ENCODE measurements around the gene CHST7. TPM values are rescaled to one million over a fixed set of nuclear protein-coding genes. Genes with fewer than 3 reads are reported as not detected.
A peak's percentile ranks its signal among the peaks of the same experiment; 100 is the strongest.
"Not testable (repeated sequence)": the region's sequence is repeated elsewhere in the genome, so short reads cannot be mapped to it uniquely, and the experiment has no call there.

The CHST7 gene
- 47.2 and 55.7 TPM in 2 replicates for total RNA-seq (2014; rRNA removed; shearing (Covaris generic))

GRCh38 chrX:46573331-46573891, at the start of gene CHST7:
TSS of gene CHST7 (plus strand) at chrX:46573765. CDS start at chrX:46573932, 167 bp downstream.
- H3K4me3 ChIP-seq (ENCODE audit: insufficient read depth, low read depth, low read length), result peak within 1 kb of the TSS; percentile 72
- peaks cover 13% of the 10 kb centered on the region for H3K27me3 ChIP-seq (ENCODE audit: control insufficient read depth, insufficient read depth, low read length)
- peak; percentile 85 for DNase-seq
- no peaks in the 10 kb centered on the region; the same call in 1 of the 2 replicates for H3K36me3 ChIP-seq (replicated peaks; ENCODE audit: control insufficient read depth, insufficient read depth, low read length)

GRCh38 chrX:46528640-46529039, 44.9 kb upstream of the CHST7 start:
- DNase-seq; H3K4me3 ChIP-seq (ENCODE audit: insufficient read depth, low read depth, low read length); H3K36me3 ChIP-seq (replicated peaks; ENCODE audit: control insufficient read depth, insufficient read depth, low read length); H3K27me3 ChIP-seq (ENCODE audit: control insufficient read depth, insufficient read depth, low read length): not testable (repeated sequence)

GRCh38 chrX:46529740-46530403, 43.7 kb upstream of the CHST7 start:
- not testable (repeated sequence) for H3K4me3 ChIP-seq (ENCODE audit: insufficient read depth, low read depth, low read length); DNase-seq; H3K27me3 ChIP-seq (ENCODE audit: control insufficient read depth, insufficient read depth, low read length); H3K36me3 ChIP-seq (replicated peaks; ENCODE audit: control insufficient read depth, insufficient read depth, low read length)

- DNase-seq; H3K4me3 ChIP-seq (ENCODE audit: insufficient read depth, low read depth, low read length); H3K27me3 ChIP-seq (ENCODE audit: control insufficient read depth, insufficient read depth, low read length); H3K36me3 ChIP-seq (replicated peaks; ENCODE audit: control insufficient read depth, insufficient read depth, low read length): not testable (repeated sequence)
These were observed 43.1 kb upstream of the CHST7 start for GRCh38 chrX:46530404-46530908.

GRCh38 chrX:46531442-46531841, 42.1 kb upstream of the CHST7 start:
- DNase-seq, result no peak
- Histone ChIP-seq H3K36me3 (replicated peaks; ENCODE audit: control insufficient read depth, insufficient read depth, low read length) (no peaks in the 10 kb centered on the region), H3K4me3 (ENCODE audit: insufficient read depth, low read depth, low read length) (no peak overlapping the region), H3K27me3 (ENCODE audit: control insufficient read depth, insufficient read depth, low read length) (no peaks in the 10 kb centered on the region)

GRCh38 chrX:46543441-46543840, 30.1 kb upstream of the CHST7 start:
- DNase-seq, result no peak
- Histone ChIP-seq H3K27me3 (ENCODE audit: control insufficient read depth, insufficient read depth, low read length) (no peaks in the 10 kb centered on the region), H3K4me3 (ENCODE audit: insufficient read depth, low read depth, low read length) (no peak overlapping the region), H3K36me3 (replicated peaks; ENCODE audit: control insufficient read depth, insufficient read depth, low read length) (peaks cover 4% of the 10 kb centered on the region)

- peak overlapping the region; percentile 86 for H3K4me3 ChIP-seq (ENCODE audit: insufficient read depth, low read depth, low read length)
- DNase-seq; H3K27me3 ChIP-seq (ENCODE audit: control insufficient read depth, insufficient read depth, low read length); H3K36me3 ChIP-seq (replicated peaks; ENCODE audit: control insufficient read depth, insufficient read depth, low read length): not testable (repeated sequence)
These were observed 29.0 kb upstream of the CHST7 start for GRCh38 chrX:46544527-46544926.

- peak within 1 kb of the TSS; percentile 86 for H3K4me3 ChIP-seq (ENCODE audit: insufficient read depth, low read depth, low read length)
- peak; percentile 89 for DNase-seq
- peaks cover 4% of the 10 kb centered on the region for H3K36me3 ChIP-seq (replicated peaks; ENCODE audit: control insufficient read depth, insufficient read depth, low read length)
- H3K27me3 ChIP-seq (ENCODE audit: control insufficient read depth, insufficient read depth, low read length), result no peaks in the 10 kb centered on the region
These were observed 28.2 kb upstream of the CHST7 start, which contains the start of gene ZNF674 for GRCh38 chrX:46545111-46546005. TSS of gene ZNF674 (minus strand) at chrX:46545421. CDS start at chrX:46542087, 3,334 bp downstream.

- no peak for DNase-seq
- H3K27me3 ChIP-seq (ENCODE audit: control insufficient read depth, insufficient read depth, low read length), result no peaks in the 10 kb centered on the region
- H3K36me3 ChIP-seq (replicated peaks; ENCODE audit: control insufficient read depth, insufficient read depth, low read length), result peaks cover 4% of the 10 kb centered on the region
- H3K4me3 ChIP-seq (ENCODE audit: insufficient read depth, low read depth, low read length), result no peak overlapping the region
These were observed 25.7 kb upstream of the CHST7 start for GRCh38 chrX:46547857-46548256.

GRCh38 chrX:46549914-46550313, 23.7 kb upstream of the CHST7 start:
- DNase-seq, result no peak
- Histone ChIP-seq H3K36me3 (replicated peaks; ENCODE audit: control insufficient read depth, insufficient read depth, low read length) (peaks cover 4% of the 10 kb centered on the region), H3K27me3 (ENCODE audit: control insufficient read depth, insufficient read depth, low read length) (no peaks in the 10 kb centered on the region), H3K4me3 (ENCODE audit: insufficient read depth, low read depth, low read length) (no peak overlapping the region)

- peaks cover 4% of the 10 kb centered on the region for H3K36me3 ChIP-seq (replicated peaks; ENCODE audit: control insufficient read depth, insufficient read depth, low read length)
- peak; percentile 33 for DNase-seq
- H3K27me3 ChIP-seq (ENCODE audit: control insufficient read depth, insufficient read depth, low read length), result no peaks in the 10 kb centered on the region
- no peak overlapping the region for H3K4me3 ChIP-seq (ENCODE audit: insufficient read depth, low read depth, low read length)
These were observed 22.0 kb upstream of the CHST7 start for GRCh38 chrX:46551494-46552128.

GRCh38 chrX:46553935-46554334, 19.6 kb upstream of the CHST7 start:
- H3K36me3 ChIP-seq (replicated peaks; ENCODE audit: control insufficient read depth, insufficient read depth, low read length), result no peaks in the 10 kb centered on the region; the same call in 1 of the 2 replicates
- no peaks in the 10 kb centered on the region for H3K27me3 ChIP-seq (ENCODE audit: control insufficient read depth, insufficient read depth, low read length)
- DNase-seq, result no peak
- H3K4me3 ChIP-seq (ENCODE audit: insufficient read depth, low read depth, low read length), result no peak overlapping the region

- DNase-seq, result no peak
- Histone ChIP-seq H3K36me3 (replicated peaks; ENCODE audit: control insufficient read depth, insufficient read depth, low read length) (no peaks in the 10 kb centered on the region; the same call in 1 of the 2 replicates), H3K4me3 (ENCODE audit: insufficient read depth, low read depth, low read length) (no peak overlapping the region), H3K27me3 (ENCODE audit: control insufficient read depth, insufficient read depth, low read length) (no peaks in the 10 kb centered on the region)
These were observed 18.6 kb upstream of the CHST7 start for GRCh38 chrX:46554942-46555341.

GRCh38 chrX:46559062-46559461, 14.5 kb upstream of the CHST7 start:
- no peaks in the 10 kb centered on the region for H3K27me3 ChIP-seq (ENCODE audit: control insufficient read depth, insufficient read depth, low read length)
- no peak overlapping the region for H3K4me3 ChIP-seq (ENCODE audit: insufficient read depth, low read depth, low read length)
- no peak for DNase-seq
- no peaks in the 10 kb centered on the region for H3K36me3 ChIP-seq (replicated peaks; ENCODE audit: control insufficient read depth, insufficient read depth, low read length)
